Measurements from ENCODE around the gene SEMA5A. TPM values are rescaled to one million over a fixed set of nuclear protein-coding genes. Genes with fewer than 3 reads are reported as not detected.

SEMA5A gene
- total RNA-seq, 1 donor: 57.0 TPM

- no peak for DNase-seq (ENCODE audit: low read depth)
- no peak overlapping the region for H3K4me3 ChIP-seq (ENCODE audit: low read depth, low read length)
- no peak for TF ChIP-seq CTCF (IDR thresholded peaks at IDR 0.05; ENCODE audit: insufficient read depth, low read length)
These were observed 304.2 kb downstream of the SEMA5A start for GRCh38 chr5:9241479-9242305.

GRCh38 chr5:9240431-9240830, 305.4 kb downstream of the SEMA5A start:
- no peak overlapping the region for H3K4me3 ChIP-seq (ENCODE audit: low read depth, low read length)
- TF ChIP-seq CTCF (IDR thresholded peaks at IDR 0.05; ENCODE audit: insufficient read depth, low read length): no peak

GRCh38 chr5:9239626-9240025, 306.2 kb downstream of the SEMA5A start:
- peak; percentile 46 for DNase-seq (ENCODE audit: low read depth)
- H3K4me3 ChIP-seq (ENCODE audit: low read depth, low read length): no peak overlapping the region
- no peak for TF ChIP-seq CTCF (IDR thresholded peaks at IDR 0.05; ENCODE audit: insufficient read depth, low read length)

More at GRCh38 chr5:9240431-9240830, 305.4 kb downstream of the SEMA5A start:
- DNase-seq (ENCODE audit: low read depth): no peak

GRCh38 chr5:9239071-9239470, 306.8 kb downstream of the SEMA5A start:
- no peak overlapping the region for H3K4me3 ChIP-seq (ENCODE audit: low read depth, low read length)
- no peak for TF ChIP-seq CTCF (IDR thresholded peaks at IDR 0.05; ENCODE audit: insufficient read depth, low read length)
- peak; percentile 66 for DNase-seq (ENCODE audit: low read depth)

- H3K4me3 ChIP-seq (ENCODE audit: low read depth, low read length): no peak overlapping the region
- no peak for TF ChIP-seq CTCF (IDR thresholded peaks at IDR 0.05; ENCODE audit: insufficient read depth, low read length)
- DNase-seq (ENCODE audit: low read depth): peak; percentile 53
These were observed 312.2 kb downstream of the SEMA5A start for GRCh38 chr5:9233712-9234111.

- DNase-seq (ENCODE audit: low read depth): no peak
- H3K4me3 ChIP-seq (ENCODE audit: low read depth, low read length): no peak overlapping the region
- TF ChIP-seq CTCF (IDR thresholded peaks at IDR 0.05; ENCODE audit: insufficient read depth, low read length): no peak
These were observed 312.8 kb downstream of the SEMA5A start for GRCh38 chr5:9233035-9233434.

All from fibroblast of the aortic adventitia (primary cell).